ENCODE results near the gene TMC1. TPM values are rescaled to one million over a fixed set of nuclear protein-coding genes. Genes with fewer than 3 reads are reported as not detected.

Gene TMC1
- total RNA-seq, 4 donors from 2014 or later: 0.12 to 0.56 (median 0.13) TPM; not detected in 1

DNA sequence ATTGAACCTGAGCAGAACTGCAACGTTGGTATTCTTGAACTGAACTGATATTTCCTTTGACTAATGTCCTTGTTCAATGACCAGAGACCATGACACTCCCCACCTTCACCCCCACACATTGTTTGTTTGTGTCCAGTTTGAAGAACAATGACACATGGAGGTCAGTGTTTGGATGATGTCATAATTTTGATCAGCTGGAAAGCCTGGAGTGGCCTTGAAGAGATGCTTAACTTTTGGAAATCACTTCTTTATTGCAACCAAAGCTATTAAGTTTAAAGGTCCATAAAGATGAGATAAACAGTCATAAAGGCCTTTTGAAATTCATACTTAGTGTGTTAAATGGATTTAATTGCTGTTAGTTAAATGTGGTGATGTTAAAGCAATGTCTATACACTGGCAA, 92.7 kb downstream of the TMC1 start:
- TF ChIP-seq CTCF (IDR thresholded peaks at IDR 0.05): no peak
- ATAC-seq (ENCODE audit: low FRiP score) (no peak), DNase-seq (ENCODE audit: low spot score) (no peak)

- ATAC-seq (ENCODE audit: low FRiP score): no peak
- no peak for DNase-seq (ENCODE audit: low spot score)
- no peak for TF ChIP-seq CTCF (IDR thresholded peaks at IDR 0.05)
Measured at GRCh38 chr9:72615931-72616330, 94.5 kb downstream of the TMC1 start.

DNA sequence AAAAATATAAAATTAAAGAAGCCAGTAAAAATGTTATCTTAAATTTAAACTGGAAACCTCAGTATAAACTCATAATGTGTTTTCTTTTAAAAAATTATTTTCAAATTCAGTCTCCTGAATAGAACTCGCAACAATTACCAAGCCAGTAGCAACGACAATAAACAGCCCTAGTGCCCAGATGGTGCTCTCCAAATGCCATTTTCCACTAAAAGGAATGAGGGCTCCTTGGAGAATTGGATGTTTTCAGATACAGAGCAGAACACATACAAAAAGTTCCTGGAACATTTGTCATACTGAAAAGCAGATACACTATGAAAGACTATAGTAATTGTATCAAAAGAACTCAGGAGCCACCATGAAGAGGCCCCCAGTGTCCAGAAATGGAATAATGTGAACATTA, 97.4 kb downstream of the TMC1 start:
- TF ChIP-seq CTCF (IDR thresholded peaks at IDR 0.05): no peak
- no peak for ATAC-seq (ENCODE audit: low FRiP score)
- DNase-seq (ENCODE audit: low spot score): no peak

DNA sequence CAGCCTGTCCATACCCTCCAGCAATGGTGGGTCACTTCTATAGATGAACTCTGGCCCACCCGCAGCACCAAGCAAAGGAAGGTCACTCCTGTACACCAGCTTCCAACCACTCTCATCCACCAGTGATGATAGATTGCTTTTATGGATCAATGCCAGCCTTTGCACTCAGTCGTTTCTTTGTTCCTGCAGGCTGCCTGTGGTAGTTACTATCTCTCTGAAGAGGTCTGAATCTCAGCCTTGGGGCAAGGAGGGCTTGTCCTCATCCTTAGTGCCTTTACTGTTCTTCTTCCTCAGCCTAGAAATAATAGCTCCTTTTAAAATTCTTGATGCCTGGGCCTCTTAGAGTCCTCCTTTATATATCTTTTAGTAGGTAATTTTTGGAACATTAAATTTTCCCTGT, 100.8 kb downstream of the TMC1 start:
- DNase-seq (ENCODE audit: low spot score): no peak
- no peak for TF ChIP-seq CTCF (IDR thresholded peaks at IDR 0.05)
- no peak for ATAC-seq (ENCODE audit: low FRiP score)

DNA sequence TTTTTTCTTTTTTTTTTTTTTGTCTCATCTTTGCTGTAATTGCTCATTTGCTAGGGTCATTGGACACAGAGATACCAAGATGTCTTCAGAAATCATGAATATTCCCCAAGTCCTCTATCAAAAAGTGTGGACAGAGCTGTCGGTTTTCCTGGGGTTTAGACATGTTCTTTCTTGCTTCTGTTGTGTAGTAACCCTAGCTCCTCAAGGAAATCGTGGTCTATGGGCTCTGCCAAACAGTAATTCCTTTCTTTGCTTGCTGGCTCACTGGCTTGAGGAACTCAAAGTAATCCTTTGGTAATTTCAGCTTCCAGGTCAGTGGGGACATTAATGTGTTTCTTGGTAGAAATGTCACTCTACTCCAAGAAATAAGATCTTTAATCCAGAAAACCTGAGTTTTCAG, 101.7 kb downstream of the TMC1 start:
- ATAC-seq (ENCODE audit: low FRiP score): no peak
- no peak for TF ChIP-seq CTCF (IDR thresholded peaks at IDR 0.05)
- DNase-seq (ENCODE audit: low spot score): no peak

- ATAC-seq (ENCODE audit: low FRiP score): no peak
- no peak for TF ChIP-seq CTCF (IDR thresholded peaks at IDR 0.05)
Measured at GRCh38 chr9:72627147-72627546, 105.7 kb downstream of the TMC1 start.

GRCh38 chr9:72627956-72628540, 106.6 kb downstream of the TMC1 start:
- DNase-seq (ENCODE audit: low spot score): no peak
- no peak for TF ChIP-seq CTCF (IDR thresholded peaks at IDR 0.05)
- ATAC-seq (ENCODE audit: low FRiP score): no peak

More at GRCh38 chr9:72627147-72627546, 105.7 kb downstream of the TMC1 start:
- no peak for DNase-seq (ENCODE audit: low spot score)

All from omental fat pad (tissue), 4 donors.